RWPE1 (cell line): Measurements from ENCODE around the gene KCNA2.

Source experiments
- CTCF ChIA-PET: fragments of 350-600 bp; sonication (Branson Sonifier 250); formaldehyde crosslinking; extraction: SDS; loops from one replicate; lab custom pipeline; 2021; lab: Yijun Ruan, JAX
- POLR2A ChIA-PET: fragments of 400-600 bp; formaldehyde crosslinking; extraction: SDS; loops from one replicate; lab custom pipeline; 2020; ENCODE audit warnings: antibody characterized with exemption; ENCODE audit not compliant: low non-redundant PET; lab: Yijun Ruan, JAX
- DNase-seq: peaks from one replicate; pipeline ENCODE4 v3.0.0; 2012; ENCODE audit warnings: low spot score
- H3K27ac ChIP-seq: fragments of 450-650 bp; 2 replicates; pipeline ENCODE4 v1.5.1; 2017
- CTCF ChIP-seq: fragments of 450-650 bp; conservative IDR thresholded peaks from 2 replicates; pipeline ENCODE4 v1.5.1; 2017; ENCODE audit warnings: low read depth, mild to moderate bottlenecking

KCNA2 gene

GRCh38 chr1:110591956-110592355 lies 14.2 kb downstream of the KCNA2 start:
- no peak for TF ChIP-seq CTCF
- H3K27ac ChIP-seq, result no peak overlapping the region
- POLR2A ChIA-PET, result no interaction called here
- no peak for DNase-seq
- CTCF ChIA-PET, result no interaction called here

GRCh38 chr1:110588991-110589390 lies 17.2 kb downstream of the KCNA2 start:
- no peak for TF ChIP-seq CTCF
- CTCF ChIA-PET, result no interaction called here
- DNase-seq, result no peak
- POLR2A ChIA-PET, result no interaction called here
- H3K27ac ChIP-seq, result no peak overlapping the region

GRCh38 chr1:110588486-110588885 lies 17.7 kb downstream of the KCNA2 start:
- no peak for TF ChIP-seq CTCF
- ChIA-PET CTCF (no interaction called here), POLR2A (no interaction called here)
- DNase-seq, result no peak
- no peak overlapping the region for H3K27ac ChIP-seq

GRCh38 chr1:110587906-110588305 lies 18.3 kb downstream of the KCNA2 start:
- no peak overlapping the region for H3K27ac ChIP-seq
- no peak for DNase-seq
- no peak for TF ChIP-seq CTCF
- POLR2A ChIA-PET, result no interaction called here
- CTCF ChIA-PET, result no interaction called here

GRCh38 chr1:110585481-110585880 lies 20.7 kb downstream of the KCNA2 start:
- CTCF ChIA-PET, result interaction anchor here (0.6 kb wide), 1 partner anchor 141 kb away, joined by 4 read pairs; no protein-coding TSS in a partner anchor
- TF ChIP-seq CTCF, result no peak
- no peak overlapping the region for H3K27ac ChIP-seq
- DNase-seq, result no peak
- POLR2A ChIA-PET, result no interaction called here

- DNase-seq, result no peak
- no peak for TF ChIP-seq CTCF
- CTCF ChIA-PET, result no interaction called here
- no peak overlapping the region for H3K27ac ChIP-seq
- POLR2A ChIA-PET, result no interaction called here
Observed at GRCh38 chr1:110584045-110584444, 22.1 kb downstream of the KCNA2 start.

- TF ChIP-seq CTCF, result no peak
- H3K27ac ChIP-seq, result no peak overlapping the region
- POLR2A ChIA-PET, result no interaction called here
- CTCF ChIA-PET, result no interaction called here
- DNase-seq, result no peak
Observed at GRCh38 chr1:110583505-110583904, 22.7 kb downstream of the KCNA2 start.
